ENCODE measurements around the gene ANKRD44.

Gene ANKRD44

GRCh38 chr2:197145471-197146056 lies 165.0 kb downstream of the ANKRD44 start:
- ATAC-seq (ENCODE audit: insufficient read depth, low read depth) (peak; percentile 95), DNase-seq (peak; percentile 50)
- peak overlapping the region; percentile 52 for H3K4me2 ChIP-seq (ENCODE audit: insufficient read depth, low read length)
- no peak for TF ChIP-seq EZH2 (IDR thresholded peaks at IDR 0.05; ENCODE audit: borderline replicate concordance, low read depth, low read length, severe bottlenecking)
- no peak for TF ChIP-seq CTCF (IDR thresholded peaks at IDR 0.05; ENCODE audit: borderline replicate concordance, extremely low read depth, low read length, poor library complexity, severe bottlenecking)
- no peaks in the 10 kb centered on the region for H3K79me2 ChIP-seq (ENCODE audit: insufficient read depth, low read length)
- H3K9ac ChIP-seq (ENCODE audit: low read depth, low read length): peak overlapping the region; percentile 36
- no peaks in the 10 kb centered on the region for H3K9me3 ChIP-seq (ENCODE audit: insufficient read depth, low read length, severe bottlenecking)
- peak overlapping the region; percentile 61 for H2AFZ ChIP-seq (ENCODE audit: low read depth, low read length)
- H3K27ac ChIP-seq (ENCODE audit: low read length): peak overlapping the region; percentile 89
- H3K27me3 ChIP-seq (ENCODE audit: insufficient read depth, low read length, poor library complexity): no peaks in the 10 kb centered on the region
- H3K4me1 ChIP-seq (ENCODE audit: insufficient read depth, low read length): peaks cover 31% of the 10 kb centered on the region
- no peak overlapping the region for H3K4me3 ChIP-seq (ENCODE audit: low read depth in 1 of 2, low read length in 2 of 2)
- no peaks in the 10 kb centered on the region for H4K20me1 ChIP-seq (ENCODE audit: insufficient read depth, low read length)
- H3K36me3 ChIP-seq (ENCODE audit: insufficient read depth, low read length): no peaks in the 10 kb centered on the region

GRCh38 chr2:197144183-197144582 lies 166.4 kb downstream of the ANKRD44 start:
- TF ChIP-seq EZH2 (IDR thresholded peaks at IDR 0.05; ENCODE audit: borderline replicate concordance, low read depth, low read length, severe bottlenecking): no peak
- no peak for TF ChIP-seq CTCF (IDR thresholded peaks at IDR 0.05; ENCODE audit: borderline replicate concordance, extremely low read depth, low read length, poor library complexity, severe bottlenecking)
- ATAC-seq (ENCODE audit: insufficient read depth, low read depth) (no peak), DNase-seq (no peak)
- Histone ChIP-seq H3K79me2 (ENCODE audit: insufficient read depth, low read length) (no peaks in the 10 kb centered on the region), H3K4me3 (ENCODE audit: low read depth in 1 of 2, low read length in 2 of 2) (no peak overlapping the region), H3K27me3 (ENCODE audit: insufficient read depth, low read length, poor library complexity) (no peaks in the 10 kb centered on the region), H3K4me2 (ENCODE audit: insufficient read depth, low read length) (no peak overlapping the region), H3K9ac (ENCODE audit: low read depth, low read length) (no peak overlapping the region), H4K20me1 (ENCODE audit: insufficient read depth, low read length) (no peaks in the 10 kb centered on the region), H3K4me1 (ENCODE audit: insufficient read depth, low read length) (peaks cover 31% of the 10 kb centered on the region), H2AFZ (ENCODE audit: low read depth, low read length) (no peak overlapping the region), H3K9me3 (ENCODE audit: insufficient read depth, low read length, severe bottlenecking) (no peaks in the 10 kb centered on the region), H3K36me3 (ENCODE audit: insufficient read depth, low read length) (no peaks in the 10 kb centered on the region), H3K27ac (ENCODE audit: low read length) (peak overlapping the region; percentile 28; the same call in 1 of the 2 replicates)

- H3K4me3 ChIP-seq (ENCODE audit: low read depth in 1 of 2, low read length in 2 of 2): no peak overlapping the region
- no peak for ATAC-seq (ENCODE audit: insufficient read depth, low read depth)
Observed at GRCh38 chr2:197141702-197142473, 168.7 kb downstream of the ANKRD44 start.

More at GRCh38 chr2:197141702-197142473, 168.7 kb downstream of the ANKRD44 start:
- Histone ChIP-seq H3K27ac (ENCODE audit: low read length) (no peak overlapping the region), H2AFZ (ENCODE audit: low read depth, low read length) (no peak overlapping the region), H3K9ac (ENCODE audit: low read depth, low read length) (no peak overlapping the region), H3K36me3 (ENCODE audit: insufficient read depth, low read length) (no peaks in the 10 kb centered on the region), H3K4me1 (ENCODE audit: insufficient read depth, low read length) (peaks cover 24% of the 10 kb centered on the region), H3K79me2 (ENCODE audit: insufficient read depth, low read length) (no peaks in the 10 kb centered on the region), H3K9me3 (ENCODE audit: insufficient read depth, low read length, severe bottlenecking) (no peaks in the 10 kb centered on the region), H4K20me1 (ENCODE audit: insufficient read depth, low read length) (no peaks in the 10 kb centered on the region), H3K27me3 (ENCODE audit: insufficient read depth, low read length, poor library complexity) (no peaks in the 10 kb centered on the region), H3K4me2 (ENCODE audit: insufficient read depth, low read length) (no peak overlapping the region)
- TF ChIP-seq CTCF (IDR thresholded peaks at IDR 0.05; ENCODE audit: borderline replicate concordance, extremely low read depth, low read length, poor library complexity, severe bottlenecking) (no peak), EZH2 (IDR thresholded peaks at IDR 0.05; ENCODE audit: borderline replicate concordance, low read depth, low read length, severe bottlenecking) (no peak)
- no peak for DNase-seq
